NCI-H2227 (cell line): ENCODE results near the gene ZNF467.

Experiments
- DNase-seq: peaks from one replicate; lab custom pipeline; 2025; ENCODE audit not compliant: unreplicated experiment; lab: John Stamatoyannopoulos, UW

The ZNF467 gene

GRCh38 chr7:149751043-149751775 is 22.2 kb downstream of the ZNF467 start:
- DNase-seq, result no peak

- DNase-seq, result no peak
Observed at GRCh38 chr7:149750122-149750845, 23.1 kb downstream of the ZNF467 start.

GRCh38 chr7:149748076-149748874 is 25.1 kb downstream of the ZNF467 start:
- no peak for DNase-seq

GRCh38 chr7:149743476-149744255 is 29.7 kb downstream of the ZNF467 start:
- no peak for DNase-seq

- DNase-seq, result peak; percentile 91
Observed at GRCh38 chr7:149742075-149742701, 31.2 kb downstream of the ZNF467 start.

- peak; percentile 49 for DNase-seq
Observed at GRCh38 chr7:149741629-149742028, 31.8 kb downstream of the ZNF467 start.

GRCh38 chr7:149736478-149737360 is 36.7 kb downstream of the ZNF467 start:
- no peak for DNase-seq

GRCh38 chr7:149735779-149736477 is 37.5 kb downstream of the ZNF467 start:
- DNase-seq, result no peak

- no peak for DNase-seq
Observed at GRCh38 chr7:149735181-149735602, 38.2 kb downstream of the ZNF467 start.

GRCh38 chr7:149734791-149735075 is 38.7 kb downstream of the ZNF467 start:
- DNase-seq, result no peak

- DNase-seq, result no peak
Observed at GRCh38 chr7:149733924-149734790, 39.2 kb downstream of the ZNF467 start.

- DNase-seq, result no peak
Observed at GRCh38 chr7:149733131-149733923, 40.1 kb downstream of the ZNF467 start.

- no peak for DNase-seq
Observed at GRCh38 chr7:149732611-149733010, 40.8 kb downstream of the ZNF467 start.

GRCh38 chr7:149732111-149732561 is 41.3 kb downstream of the ZNF467 start:
- no peak for DNase-seq

GRCh38 chr7:149731207-149731955 is 42.0 kb downstream of the ZNF467 start:
- DNase-seq, result no peak

GRCh38 chr7:149729983-149730801 is 43.2 kb downstream of the ZNF467 start:
- no peak for DNase-seq
